Left ventricle myocardium inferior (tissue), 1 donor: ENCODE measurements around the gene IRGM. TPM values are rescaled to one million over a fixed set of nuclear protein-coding genes. Genes with fewer than 3 reads are reported as not detected.
"Not testable (repeated sequence)": the region's sequence is repeated elsewhere in the genome, so short reads cannot be mapped to it uniquely, and the experiment has no call there.

Experiments used
- DNase-seq: peaks from one replicate; pipeline ENCODE4 v3.0.0-alpha.2; 2020
- H3K27ac ChIP-seq: fragments of 200-600 bp; replicated peaks from 2 replicates; pipeline ENCODE4 v1.8.0; 2021
- H3K27me3 ChIP-seq: fragments of 200-600 bp; 2 replicates; pipeline ENCODE4 v1.8.0; 2021; ENCODE audit warnings: low read depth
- H3K36me3 ChIP-seq: fragments of 200-600 bp; 2 replicates; pipeline ENCODE4 v1.8.0; 2021
- H3K4me1 ChIP-seq: fragments of 200-600 bp; 2 replicates; pipeline ENCODE4 v1.8.0; 2021
- H3K4me3 ChIP-seq: fragments of 200-600 bp; 2 replicates; pipeline ENCODE4 v1.8.0; 2021; ENCODE audit warnings: mild to moderate bottlenecking, moderate library complexity
- H3K9me3 ChIP-seq: fragments of 200-600 bp; replicated peaks from 2 replicates; pipeline ENCODE4 v1.8.0; 2021
- intact Hi-C: fragments of 100-400 bp; cut with micrococcal nuclease; formaldehyde crosslinking; loops from one replicate; pipeline ENCODE4 v1.11.0; 2022
- long read RNA-seq: library from polyadenylated mRNA; unstranded; transcript quantifications from one replicate; pipeline ENCODE4 v2.0.0, GENCODE V29; 2021
- total RNA-seq: library from RNA; stranded (reverse); fragmentation: NEBNext Ultra II Directional; extraction: Animal tissue kit (Norgen Biotek cat#: 25700); gene quantifications from one replicate; pipeline ENCODE4 v1.2.1, GENCODE V29; 2021
- TF ChIP-seq, protein P1 (sequence below): fragments of 200-600 bp; IDR thresholded peaks from 2 replicates; pipeline ENCODE4 v1.8.0; 2021; ENCODE audit warnings: antibody characterized with exemption, mild to moderate bottlenecking, borderline replicate concordance
- donor health status: DM: no; HTN: yes; CAD: no; lungs with severe emphysema.

Gene IRGM, protein sequence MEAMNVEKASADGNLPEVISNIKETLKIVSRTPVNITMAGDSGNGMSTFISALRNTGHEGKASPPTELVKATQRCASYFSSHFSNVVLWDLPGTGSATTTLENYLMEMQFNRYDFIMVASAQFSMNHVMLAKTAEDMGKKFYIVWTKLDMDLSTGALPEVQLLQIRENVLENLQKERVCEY
- not detected for total RNA-seq
- long read RNA-seq = 0 reads

GRCh38 chr5:150846308-150846653 lies at the start of gene IRGM:
Gene IRGM (plus strand): TSS chr5:150846521. CDS start chr5:150848124, 1,603 bp downstream.
- H3K4me3 ChIP-seq, H3K27ac ChIP-seq, H3K4me1 ChIP-seq, DNase-seq, H3K9me3 ChIP-seq, H3K36me3 ChIP-seq, H3K27me3 ChIP-seq: not testable (repeated sequence)
- intact Hi-C loops = loop anchor here (5.0 kb wide), 1 partner anchor 284 kb away; no protein-coding TSS in a partner anchor

- no peak for DNase-seq
- intact Hi-C loops = no loop called here
- peaks cover 31% of the 10 kb centered on the region for H3K4me1 ChIP-seq
- TF ChIP-seq, protein P1, sequence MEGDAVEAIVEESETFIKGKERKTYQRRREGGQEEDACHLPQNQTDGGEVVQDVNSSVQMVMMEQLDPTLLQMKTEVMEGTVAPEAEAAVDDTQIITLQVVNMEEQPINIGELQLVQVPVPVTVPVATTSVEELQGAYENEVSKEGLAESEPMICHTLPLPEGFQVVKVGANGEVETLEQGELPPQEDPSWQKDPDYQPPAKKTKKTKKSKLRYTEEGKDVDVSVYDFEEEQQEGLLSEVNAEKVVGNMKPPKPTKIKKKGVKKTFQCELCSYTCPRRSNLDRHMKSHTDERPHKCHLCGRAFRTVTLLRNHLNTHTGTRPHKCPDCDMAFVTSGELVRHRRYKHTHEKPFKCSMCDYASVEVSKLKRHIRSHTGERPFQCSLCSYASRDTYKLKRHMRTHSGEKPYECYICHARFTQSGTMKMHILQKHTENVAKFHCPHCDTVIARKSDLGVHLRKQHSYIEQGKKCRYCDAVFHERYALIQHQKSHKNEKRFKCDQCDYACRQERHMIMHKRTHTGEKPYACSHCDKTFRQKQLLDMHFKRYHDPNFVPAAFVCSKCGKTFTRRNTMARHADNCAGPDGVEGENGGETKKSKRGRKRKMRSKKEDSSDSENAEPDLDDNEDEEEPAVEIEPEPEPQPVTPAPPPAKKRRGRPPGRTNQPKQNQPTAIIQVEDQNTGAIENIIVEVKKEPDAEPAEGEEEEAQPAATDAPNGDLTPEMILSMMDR = no peak
- no peak overlapping the region for H3K27ac ChIP-seq
- H3K36me3 ChIP-seq = peaks cover 29% of the 10 kb centered on the region
- no peaks in the 10 kb centered on the region for H3K9me3 ChIP-seq
- H3K27me3 ChIP-seq = no peaks in the 10 kb centered on the region
- H3K4me3 ChIP-seq = no peak overlapping the region
Observed at GRCh38 chr5:150797384-150797783, 48.9 kb upstream of the IRGM start.

DNA sequence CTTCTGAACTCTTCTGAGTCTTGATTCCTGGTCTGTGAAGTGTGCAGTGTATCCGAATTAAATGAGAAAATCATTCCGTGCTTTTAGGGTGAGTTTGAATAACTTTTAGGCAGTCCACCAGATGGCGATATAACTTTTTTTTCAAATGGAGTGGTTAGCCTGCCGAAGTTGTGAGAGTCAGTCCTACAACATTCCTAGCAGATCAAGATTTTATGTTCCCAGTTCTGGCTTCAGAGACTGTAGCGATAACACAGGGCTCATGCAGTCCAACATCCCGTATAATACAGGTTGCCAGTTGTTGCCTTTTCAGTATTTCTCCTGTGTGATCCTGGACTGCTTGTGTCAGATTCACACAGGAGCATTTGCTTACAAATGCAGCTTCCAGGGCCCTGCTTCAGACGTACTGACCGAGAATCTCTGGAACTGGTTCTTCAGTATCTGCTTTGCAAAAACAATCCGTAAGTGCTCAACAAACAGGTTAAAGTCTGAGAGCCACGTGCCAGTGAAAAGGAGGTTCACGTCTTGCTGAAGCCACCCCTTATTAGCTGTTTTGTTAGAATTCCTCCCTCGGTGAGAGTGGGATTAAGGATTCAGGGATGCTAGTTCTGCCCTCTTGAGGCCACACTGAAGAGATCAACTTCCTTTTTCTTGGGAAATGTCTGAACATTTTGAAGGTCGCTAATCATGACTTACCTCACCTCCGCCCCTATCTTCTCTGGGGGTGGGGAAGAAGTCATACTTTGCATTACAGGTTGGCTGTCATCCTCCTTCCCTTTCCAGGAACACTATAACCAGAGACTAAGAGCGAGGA lies 45.0 kb upstream of the IRGM start:
- no peaks in the 10 kb centered on the region for H3K27me3 ChIP-seq
- no peak for DNase-seq
- H3K4me3 ChIP-seq = peak overlapping the region; percentile 57
- peaks cover 12% of the 10 kb centered on the region for H3K36me3 ChIP-seq
- no peaks in the 10 kb centered on the region for H3K9me3 ChIP-seq
- intact Hi-C loops = no loop called here
- H3K27ac ChIP-seq = peak overlapping the region; percentile 77
- TF ChIP-seq, protein P1 = peak; percentile 61
- H3K4me1 ChIP-seq = peaks cover 9% of the 10 kb centered on the region

DNA sequence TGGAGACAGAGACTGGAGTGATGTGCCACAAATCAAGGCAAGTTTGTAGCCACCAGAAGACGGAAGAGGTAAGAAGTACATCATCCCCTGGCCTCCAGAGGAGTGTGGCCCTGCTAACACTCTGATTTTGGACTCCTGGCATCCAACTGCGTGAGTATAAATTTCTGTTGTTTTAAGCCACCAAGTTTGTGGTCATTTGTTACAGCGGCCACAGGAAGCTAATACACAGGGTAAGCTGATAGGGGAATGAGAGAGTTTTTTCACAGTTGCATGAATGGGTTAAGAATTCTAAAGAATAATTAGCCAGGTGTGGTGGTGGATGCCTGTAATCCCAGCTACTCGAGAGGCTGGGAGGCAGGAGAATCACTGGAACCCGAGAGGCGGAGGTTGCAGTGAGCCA lies 41.9 kb upstream of the IRGM start:
- Histone ChIP-seq H3K4me3 (no peak overlapping the region), H3K4me1 (peaks cover 9% of the 10 kb centered on the region), H3K27me3 (no peaks in the 10 kb centered on the region), H3K9me3 (no peaks in the 10 kb centered on the region), H3K36me3 (no peaks in the 10 kb centered on the region), H3K27ac (no peak overlapping the region)
- no peak for DNase-seq
- TF ChIP-seq, protein P1 = no peak
- intact Hi-C loops = no loop called here

DNA sequence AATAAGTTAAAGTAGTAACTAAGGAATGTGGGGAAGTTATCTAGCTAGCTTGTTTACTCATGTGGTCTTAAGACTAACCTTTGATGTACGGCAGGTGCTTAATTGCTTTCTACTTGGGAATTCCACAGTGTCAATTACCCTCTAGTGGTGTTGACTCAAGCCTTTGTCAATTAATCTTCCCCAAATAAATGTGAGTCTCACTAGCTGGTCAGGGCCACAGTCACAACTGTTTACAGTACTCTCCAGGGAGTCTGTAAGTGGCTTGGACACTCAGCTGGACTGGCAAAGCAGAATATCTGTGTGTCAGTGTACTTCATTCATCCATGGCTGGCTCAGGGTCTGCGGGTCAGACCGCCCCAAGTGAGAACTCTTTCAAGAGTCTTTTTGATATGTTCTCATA lies 37.0 kb upstream of the IRGM start:
- DNase-seq = no peak
- Histone ChIP-seq H3K27me3 (no peaks in the 10 kb centered on the region), H3K27ac (no peak overlapping the region), H3K36me3 (no peaks in the 10 kb centered on the region), H3K4me1 (no peaks in the 10 kb centered on the region), H3K9me3 (no peaks in the 10 kb centered on the region), H3K4me3 (no peak overlapping the region)
- intact Hi-C loops = no loop called here
- TF ChIP-seq, protein P1 = no peak

GRCh38 chr5:150815010-150815409 lies 31.3 kb upstream of the IRGM start:
- H3K9me3 ChIP-seq = peaks cover 31% of the 10 kb centered on the region

More at GRCh38 chr5:150815010-150815409, 31.3 kb upstream of the IRGM start:
- Histone ChIP-seq H3K4me3 (no peak overlapping the region), H3K27ac (no peak overlapping the region), H3K36me3 (no peaks in the 10 kb centered on the region), H3K27me3 (no peaks in the 10 kb centered on the region), H3K4me1 (no peaks in the 10 kb centered on the region)
- DNase-seq = no peak
- intact Hi-C loops = no loop called here
- TF ChIP-seq, protein P1 = no peak
